Measurements from ENCODE around the gene TPPP3. TPM values are rescaled to one million over a fixed set of nuclear protein-coding genes. Genes with fewer than 3 reads are reported as not detected.
"Not testable (repeated sequence)": the region's sequence is repeated elsewhere in the genome, so short reads cannot be mapped to it uniquely, and the experiment has no call there.

Gene TPPP3
- total RNA-seq, 1 donor = 5.1 TPM

DNA sequence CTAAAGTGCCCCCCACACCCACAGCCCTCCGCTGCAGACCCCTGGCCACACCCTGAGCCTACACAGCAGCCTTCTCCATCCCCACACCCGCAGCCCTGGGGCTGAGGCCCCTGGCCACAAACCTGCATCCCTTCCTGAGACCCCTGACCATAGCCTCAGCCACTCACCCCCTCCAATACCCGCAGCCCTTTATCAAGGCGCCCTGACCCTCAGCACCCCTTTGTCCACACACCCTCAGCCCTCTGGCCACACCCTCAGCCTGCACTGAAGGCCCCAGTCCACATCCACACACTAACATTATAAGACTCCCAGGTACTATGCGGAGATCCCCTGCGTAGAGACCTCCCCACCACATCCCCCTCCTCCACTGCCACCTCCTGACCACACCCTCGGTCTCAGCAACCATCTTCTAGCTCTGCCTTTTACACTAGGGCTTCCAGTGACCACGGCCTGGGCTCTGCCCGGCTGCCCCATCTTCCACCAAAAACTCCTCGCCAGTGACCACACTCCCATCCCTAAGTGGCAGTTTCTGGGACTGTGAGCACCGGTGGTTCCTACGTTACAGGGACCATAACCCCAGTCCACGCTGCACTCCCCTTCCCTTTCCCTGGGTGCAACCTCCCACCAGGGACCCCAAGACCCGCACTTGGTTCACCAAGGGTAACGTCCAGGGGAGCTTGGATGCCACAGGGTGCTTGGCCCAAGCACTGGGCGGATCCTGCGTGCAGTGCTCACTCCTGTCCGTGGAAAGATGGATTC is 818 bp downstream of the TPPP3 start:
- no peak for DNase-seq (ENCODE audit: low read depth in 2 of 3, low spot score in 2 of 3)

DNA sequence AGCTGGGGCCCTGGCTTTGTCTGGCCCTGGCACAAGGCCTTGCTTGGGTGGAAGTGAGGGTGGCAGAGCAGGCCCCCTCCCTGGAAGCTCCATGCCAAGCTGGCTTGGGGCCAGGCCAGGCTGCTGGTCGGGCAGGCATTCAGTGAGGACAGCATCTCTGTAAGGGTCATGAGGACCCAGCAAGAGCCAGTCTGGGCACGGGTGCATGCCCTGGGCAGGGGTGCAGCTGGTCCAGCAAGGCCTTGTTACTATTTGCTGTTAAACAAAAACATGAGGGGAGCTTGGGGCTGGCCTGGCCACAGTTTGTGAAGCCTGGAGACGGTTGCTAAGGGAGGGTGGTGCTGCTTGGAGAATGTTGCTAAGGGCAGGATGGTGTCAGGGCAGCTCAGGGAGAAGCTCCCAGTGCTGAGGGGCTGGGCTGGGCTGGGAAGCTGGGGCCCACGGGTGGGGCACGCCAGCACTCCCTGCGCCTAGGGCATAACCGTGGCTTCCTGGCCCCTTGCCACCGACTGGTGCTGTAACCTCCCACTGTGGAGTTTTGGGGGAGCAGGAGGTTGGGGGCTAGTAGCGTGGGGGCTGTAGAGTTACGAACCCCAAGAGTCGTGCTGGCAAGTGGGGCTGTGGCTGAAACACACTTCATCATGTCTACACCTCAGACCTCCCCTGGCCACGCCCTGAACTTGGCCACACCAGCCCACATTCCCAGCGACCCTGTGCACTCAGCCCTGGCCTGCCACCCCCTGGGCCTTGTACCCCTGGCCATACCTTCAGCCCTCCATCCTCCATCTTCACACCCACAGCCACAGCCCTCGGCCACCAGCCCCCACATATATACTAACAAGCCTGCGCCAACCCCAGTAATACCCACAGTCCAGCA is 1.6 kb downstream of the TPPP3 start:
- no peak for DNase-seq (ENCODE audit: low read depth in 2 of 3, low spot score in 2 of 3)

GRCh38 chr16:67390816-67391423 is 2.4 kb downstream of the TPPP3 start:
- DNase-seq (ENCODE audit: low read depth in 2 of 3, low spot score in 2 of 3) = no peak

- peak in 2 of 3 donors; percentile 49 to 72 for DNase-seq (ENCODE audit: low read depth in 2 of 3, low spot score in 2 of 3)
These were observed 3.1 kb downstream of the TPPP3 start for GRCh38 chr16:67389911-67390815.

DNA sequence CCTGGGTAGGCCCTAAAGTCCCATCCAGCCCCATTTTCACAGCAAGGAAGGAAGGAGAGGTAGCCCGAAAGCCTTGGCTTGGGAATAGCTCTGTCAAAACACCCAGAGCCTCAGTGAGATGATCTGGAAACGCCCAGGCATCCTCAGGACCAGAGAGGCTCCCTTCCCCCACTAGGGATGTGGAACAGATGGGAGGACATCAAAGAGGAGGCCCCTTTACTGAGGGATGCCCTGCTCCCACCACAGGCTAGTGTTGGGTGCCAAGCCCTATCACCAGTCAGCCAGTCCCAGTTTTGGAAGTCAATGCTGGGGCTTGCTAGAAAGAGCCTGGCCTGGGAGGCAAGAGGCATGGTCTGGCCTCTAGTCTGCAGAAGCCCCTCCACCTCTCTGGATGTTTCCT is 4.7 kb downstream of the TPPP3 start:
- DNase-seq (ENCODE audit: low read depth in 2 of 3, low spot score in 2 of 3) = no peak

DNA sequence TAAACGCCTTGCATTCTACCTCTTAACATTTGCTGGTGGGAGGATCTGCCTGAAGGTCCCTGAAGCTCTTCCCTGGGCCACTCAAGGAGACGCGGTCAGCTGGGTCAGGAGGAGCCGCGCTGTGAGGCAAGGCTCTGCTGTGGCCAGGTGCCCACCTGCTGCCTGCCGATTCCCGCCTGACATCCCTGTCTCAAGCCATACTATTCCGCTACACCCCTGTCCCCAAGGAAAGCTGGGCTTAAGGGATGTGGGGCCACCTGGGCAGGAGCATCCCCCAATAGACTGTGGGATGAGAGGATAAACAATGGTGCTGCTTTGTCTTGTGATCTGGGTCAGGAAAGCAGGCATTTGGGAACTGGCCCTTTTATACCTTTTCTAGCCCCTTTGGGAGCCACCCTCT is 5.1 kb downstream of the TPPP3 start:
- DNase-seq (ENCODE audit: low read depth in 2 of 3, low spot score in 2 of 3) = no peak

DNA sequence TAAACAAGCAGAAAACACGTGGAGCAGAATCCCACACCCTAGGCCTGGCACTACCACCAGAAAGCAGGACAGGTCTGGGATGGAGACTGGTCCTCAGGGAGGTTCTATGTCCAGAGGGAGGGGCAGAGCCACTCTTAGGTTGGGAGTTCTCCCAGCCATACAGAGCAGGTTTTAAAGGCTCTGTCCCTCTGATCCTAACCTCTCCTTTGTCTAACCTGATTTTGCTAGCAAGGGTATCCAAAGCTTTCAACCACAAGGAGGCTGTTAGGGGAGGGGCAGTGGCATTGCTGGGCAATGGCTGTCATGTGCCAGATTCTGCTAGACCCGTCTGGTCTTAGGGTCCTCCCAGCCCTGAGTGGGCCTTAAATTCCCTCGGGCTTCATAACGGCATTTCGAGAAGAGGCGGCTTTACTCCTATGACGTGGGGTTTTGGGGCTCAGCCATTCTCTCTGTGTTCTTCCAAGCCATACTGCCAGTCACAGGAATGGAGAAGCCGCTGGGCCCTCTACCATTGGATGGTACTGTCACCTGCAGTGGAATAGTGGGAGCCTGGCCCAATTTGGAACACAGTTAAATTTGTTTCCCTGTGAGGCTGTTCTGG is 5.7 kb downstream of the TPPP3 start:
- no peak for DNase-seq (ENCODE audit: low read depth in 2 of 3, low spot score in 2 of 3)

DNA sequence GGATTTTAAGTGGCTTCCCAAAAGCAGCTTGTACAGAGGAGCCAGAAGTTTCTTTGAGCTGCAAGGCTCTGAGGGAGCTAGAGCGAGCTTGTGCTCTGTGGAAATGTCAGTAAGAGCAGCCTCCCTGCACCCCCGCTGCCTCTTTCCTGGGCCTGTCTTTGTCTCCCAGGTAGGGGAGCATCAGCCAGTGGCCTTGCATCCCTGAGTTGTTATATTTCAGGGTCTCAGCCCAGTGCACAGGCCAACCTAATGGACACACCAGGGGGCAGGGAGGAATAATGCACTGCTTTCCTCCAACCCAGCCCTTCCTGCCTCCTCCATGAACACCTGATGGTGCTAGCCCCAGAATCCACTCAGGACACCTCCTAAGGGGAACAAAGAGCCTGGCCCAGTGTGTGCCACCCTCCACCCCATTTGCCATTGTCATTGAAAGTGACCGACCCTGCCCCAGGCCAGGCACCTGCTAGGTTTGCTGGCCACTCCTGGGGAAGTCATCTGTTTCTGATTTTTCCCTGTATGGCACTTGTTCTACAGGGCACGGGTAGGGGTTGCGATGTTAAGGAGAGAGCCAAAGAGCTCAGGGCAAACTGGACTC is 6.3 kb downstream of the TPPP3 start:
- DNase-seq (ENCODE audit: low read depth in 2 of 3, low spot score in 2 of 3) = no peak

- no peak for DNase-seq (ENCODE audit: low read depth in 2 of 3, low spot score in 2 of 3)
These were observed 8.4 kb downstream of the TPPP3 start for GRCh38 chr16:67384778-67385510.

GRCh38 chr16:67383284-67383683 is 10.0 kb downstream of the TPPP3 start:
- no peak for DNase-seq (ENCODE audit: low read depth in 2 of 3, low spot score in 2 of 3)

DNA sequence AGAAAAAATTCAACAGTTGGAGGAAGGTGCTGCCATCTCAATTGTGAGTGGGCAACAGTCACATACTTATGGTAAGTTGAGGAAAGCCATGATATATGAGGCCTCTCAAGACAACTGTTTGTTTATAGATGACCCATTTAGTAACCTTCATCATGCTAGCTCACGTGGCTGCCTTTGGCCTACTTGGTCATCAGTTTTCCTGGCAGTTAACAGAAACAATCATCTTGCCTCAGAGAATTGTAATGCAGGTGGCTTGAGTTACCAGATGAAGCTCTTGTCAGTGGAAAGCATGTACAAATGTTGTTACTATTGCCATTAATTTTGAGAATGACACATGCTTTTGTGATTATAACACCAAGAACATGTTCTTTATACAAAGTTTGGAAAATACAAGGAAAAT is 14.7 kb downstream of the TPPP3 start:
- no peak for DNase-seq (ENCODE audit: low read depth in 2 of 3, low spot score in 2 of 3)

DNA sequence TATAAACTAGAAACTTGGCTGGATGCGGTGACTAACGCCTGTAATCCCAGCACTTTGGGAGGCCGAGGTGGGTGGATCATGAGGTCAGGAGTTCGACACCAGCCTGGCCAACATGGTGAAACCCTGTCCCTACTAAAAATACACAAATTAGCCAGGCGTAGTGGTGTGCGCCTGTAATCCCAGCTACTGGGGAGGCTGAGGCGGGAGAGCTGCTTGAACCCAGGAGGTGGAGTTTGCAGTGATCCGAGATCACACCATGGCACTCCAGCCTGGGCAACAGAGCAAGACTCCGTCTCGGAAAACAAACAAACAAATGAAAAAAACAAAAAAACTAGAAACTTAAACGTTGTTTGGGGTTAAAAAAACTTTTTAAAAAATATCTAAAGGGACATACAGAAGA is 17.3 kb downstream of the TPPP3 start:
- not testable (repeated sequence) for DNase-seq (ENCODE audit: low read depth in 2 of 3, low spot score in 2 of 3)

- DNase-seq (ENCODE audit: low read depth in 2 of 3, low spot score in 2 of 3) = peak in 1 of 3 donors; percentile 61
These were observed 20.6 kb downstream of the TPPP3 start for GRCh38 chr16:67372664-67373063.

- no peak for DNase-seq (ENCODE audit: low read depth in 2 of 3, low spot score in 2 of 3)
These were observed 22.6 kb downstream of the TPPP3 start for GRCh38 chr16:67370661-67371060.

GRCh38 chr16:67364600-67365235 is 28.6 kb downstream of the TPPP3 start:
- DNase-seq (ENCODE audit: low read depth in 2 of 3, low spot score in 2 of 3) = peak in 2 of 3 donors; percentile 20 to 70

- no peak for DNase-seq (ENCODE audit: low read depth in 2 of 3, low spot score in 2 of 3)
These were observed 32.3 kb downstream of the TPPP3 start for GRCh38 chr16:67361038-67361437.

DNA sequence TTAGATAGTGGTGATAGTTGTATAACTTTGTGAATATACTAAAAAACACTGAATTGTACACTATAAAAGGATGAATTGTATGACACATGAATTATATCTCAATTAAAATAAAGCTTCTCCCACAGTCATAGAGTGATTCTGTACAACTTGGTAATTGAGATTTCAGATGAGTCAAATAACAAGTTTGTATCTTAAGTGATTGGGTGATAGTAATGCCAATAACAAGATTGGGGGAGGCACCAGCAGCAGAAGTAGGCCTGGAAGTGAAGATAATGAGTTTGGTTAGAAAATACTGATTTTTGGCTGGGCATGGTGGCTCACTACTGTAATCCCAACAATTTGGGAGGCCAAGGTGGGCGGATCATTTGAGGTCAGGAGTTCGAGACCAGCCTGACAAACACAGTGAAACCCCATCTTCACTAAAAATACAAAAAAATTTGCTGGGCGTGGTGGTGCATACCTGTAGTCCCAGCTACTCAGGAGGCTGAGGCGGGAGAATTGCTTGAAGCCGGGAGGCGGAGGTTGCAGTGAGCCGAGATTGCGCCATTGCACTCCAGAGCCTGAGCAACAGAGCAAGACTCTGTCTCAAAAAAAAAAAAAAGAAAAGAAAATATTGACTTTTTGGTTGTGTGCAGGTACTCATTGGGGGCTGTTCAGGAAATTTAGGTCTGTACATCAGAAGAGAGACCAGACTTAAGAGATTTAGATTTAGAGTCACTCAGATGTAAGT is 33.6 kb downstream of the TPPP3 start:
- not testable (repeated sequence) for DNase-seq (ENCODE audit: low read depth in 2 of 3, low spot score in 2 of 3)

- DNase-seq (ENCODE audit: low read depth in 2 of 3, low spot score in 2 of 3) = no peak
These were observed 35.7 kb downstream of the TPPP3 start for GRCh38 chr16:67357561-67357960.

Data from hematopoietic multipotent progenitor cell (in vitro differentiated cells).